ENCODE measurements around the gene MAML2.

Gene MAML2

DNA sequence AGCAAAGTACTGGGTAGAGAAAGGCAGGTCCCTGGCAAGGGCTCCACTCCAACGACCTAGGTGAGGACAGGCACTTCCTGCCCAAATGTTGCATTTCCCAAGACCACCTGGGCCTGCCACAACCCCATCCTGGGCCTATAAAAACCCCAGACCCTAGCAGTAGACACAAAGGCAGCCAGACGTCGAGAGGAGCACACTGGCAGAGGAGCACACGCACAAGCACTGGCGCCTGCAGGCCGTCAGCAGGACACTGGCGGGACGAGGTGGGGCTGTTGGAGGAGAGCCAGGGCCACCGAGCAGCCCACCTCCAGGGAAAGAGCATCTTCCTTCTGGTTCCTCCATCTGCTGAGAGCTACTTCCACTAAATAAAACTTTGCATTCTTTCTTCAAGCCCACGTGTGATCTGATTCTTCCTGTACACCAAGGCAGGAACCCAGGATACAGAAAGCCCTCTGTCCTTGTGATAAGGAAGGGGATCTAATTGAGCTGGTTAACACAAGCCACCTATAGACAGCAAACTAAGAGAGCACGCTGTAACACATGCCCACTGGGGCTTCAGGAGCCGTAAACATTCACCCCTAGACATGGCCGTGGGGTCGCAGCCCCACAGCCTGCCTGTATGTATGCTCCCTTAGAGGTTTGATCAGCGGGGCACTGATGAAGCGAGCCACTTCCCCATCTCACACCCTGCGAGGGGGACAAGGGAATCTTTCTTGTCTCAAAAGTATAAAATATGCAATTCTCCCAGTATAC, 329.4 kb downstream of the MAML2 start:
- H3K4me1 ChIP-seq (ENCODE audit: insufficient read depth, low read length) = peaks cover 31% of the 10 kb centered on the region
- H3K36me3 ChIP-seq (ENCODE audit: insufficient read depth, low read length) = no peaks in the 10 kb centered on the region
- no peak overlapping the region for H2AFZ ChIP-seq (ENCODE audit: low read depth, low read length)
- H3K4me3 ChIP-seq (ENCODE audit: low read length) = peak overlapping the region; percentile 7
- H3K27me3 ChIP-seq (ENCODE audit: insufficient read depth, low read length) = no peaks in the 10 kb centered on the region
- no peaks in the 10 kb centered on the region for H3K9me3 ChIP-seq (ENCODE audit: low read length)

DNA sequence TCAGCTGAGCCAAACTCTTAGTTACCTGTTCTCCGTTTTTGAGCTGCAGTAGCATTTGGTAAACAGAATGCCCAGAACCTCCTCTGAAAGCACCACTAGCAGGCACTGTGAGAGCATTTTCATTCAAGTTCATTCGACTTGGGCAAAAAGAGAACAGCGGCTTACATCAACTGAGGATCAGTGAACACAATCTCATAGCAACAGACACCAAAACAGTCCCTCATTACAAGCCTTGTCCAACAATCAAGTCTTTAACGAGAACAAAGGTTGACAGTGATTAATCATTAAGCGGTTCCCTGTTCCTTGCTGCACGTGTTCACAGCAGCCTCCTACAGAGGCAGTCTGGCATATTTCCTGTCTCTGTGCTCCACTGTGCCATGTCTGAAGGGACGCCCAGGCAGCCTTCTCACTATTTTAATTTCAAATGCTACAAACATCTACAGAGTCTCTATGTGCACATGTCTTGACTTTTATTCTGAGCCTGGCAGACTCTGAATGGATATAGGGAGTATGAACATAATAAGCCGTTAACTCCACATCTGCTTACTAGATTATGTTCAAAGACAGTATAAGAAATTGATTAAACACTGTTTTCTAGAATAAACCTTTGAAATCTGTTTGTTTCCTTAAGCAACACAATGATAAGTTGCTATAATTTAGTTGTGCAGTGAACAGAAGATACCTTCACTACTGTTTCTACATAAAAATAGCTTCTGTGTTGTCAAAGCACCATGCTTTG, 330.7 kb downstream of the MAML2 start:
- H3K36me3 ChIP-seq (ENCODE audit: insufficient read depth, low read length) = no peaks in the 10 kb centered on the region
- peaks cover 31% of the 10 kb centered on the region for H3K4me1 ChIP-seq (ENCODE audit: insufficient read depth, low read length)
- no peak overlapping the region for H2AFZ ChIP-seq (ENCODE audit: low read depth, low read length)
- no peak overlapping the region for H3K4me3 ChIP-seq (ENCODE audit: low read length)
- no peaks in the 10 kb centered on the region for H3K27me3 ChIP-seq (ENCODE audit: insufficient read depth, low read length)
- H3K9me3 ChIP-seq (ENCODE audit: low read length) = no peaks in the 10 kb centered on the region

DNA sequence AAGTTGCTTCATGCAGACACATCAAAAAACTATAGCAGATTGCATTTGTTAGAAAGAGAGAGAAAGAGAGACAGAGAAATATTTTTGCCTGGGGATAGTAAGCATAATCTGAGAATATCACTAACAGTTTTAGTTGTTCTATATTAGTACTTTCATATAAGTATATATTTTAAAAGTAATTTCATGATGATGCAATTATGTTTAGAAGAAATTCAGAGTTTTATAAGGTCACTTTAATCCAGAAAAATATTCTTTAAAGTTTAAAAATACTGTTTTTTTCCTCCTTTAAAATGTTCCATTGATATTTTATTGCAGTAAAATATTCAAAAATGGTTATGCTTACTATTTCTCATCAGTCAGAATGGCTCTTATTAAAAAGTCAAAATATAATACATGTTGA, 332.3 kb downstream of the MAML2 start:
- Histone ChIP-seq H3K27me3 (ENCODE audit: insufficient read depth, low read length) (no peaks in the 10 kb centered on the region), H3K9me3 (ENCODE audit: low read length) (no peaks in the 10 kb centered on the region), H2AFZ (ENCODE audit: low read depth, low read length) (no peak overlapping the region), H3K4me1 (ENCODE audit: insufficient read depth, low read length) (peaks cover 31% of the 10 kb centered on the region), H3K4me3 (ENCODE audit: low read length) (no peak overlapping the region), H3K36me3 (ENCODE audit: insufficient read depth, low read length) (no peaks in the 10 kb centered on the region)

DNA sequence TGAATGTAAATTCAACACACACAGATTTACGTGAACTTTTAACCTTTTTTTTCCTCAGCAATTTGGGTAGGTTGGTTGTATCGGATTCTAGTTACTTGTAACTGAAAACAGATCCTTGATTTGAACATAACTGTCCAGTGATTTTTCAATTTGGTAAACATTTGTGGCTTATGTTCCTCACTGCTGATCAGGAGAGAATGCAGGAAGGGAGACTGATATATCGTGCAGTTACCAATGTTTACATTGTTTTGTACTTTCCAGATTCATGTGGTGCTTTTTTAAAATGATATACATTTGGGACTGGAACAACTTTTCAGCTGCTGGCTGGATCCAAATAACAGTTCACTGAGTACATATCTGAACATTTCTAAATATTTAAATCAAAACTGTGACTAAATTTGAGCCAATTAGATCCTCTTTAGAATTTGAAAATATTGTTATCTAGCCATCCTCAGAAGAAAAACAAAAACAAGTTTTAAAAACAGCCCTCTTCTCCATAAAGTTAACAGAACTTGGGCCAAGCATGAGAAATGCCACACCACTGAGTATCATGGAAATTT, 334.8 kb downstream of the MAML2 start:
- Histone ChIP-seq H3K9me3 (ENCODE audit: low read length) (peaks cover 2% of the 10 kb centered on the region), H3K27me3 (ENCODE audit: insufficient read depth, low read length) (no peaks in the 10 kb centered on the region), H3K4me1 (ENCODE audit: insufficient read depth, low read length) (peaks cover 16% of the 10 kb centered on the region), H2AFZ (ENCODE audit: low read depth, low read length) (no peak overlapping the region), H3K4me3 (ENCODE audit: low read length) (no peak overlapping the region), H3K36me3 (ENCODE audit: insufficient read depth, low read length) (no peaks in the 10 kb centered on the region)

DNA sequence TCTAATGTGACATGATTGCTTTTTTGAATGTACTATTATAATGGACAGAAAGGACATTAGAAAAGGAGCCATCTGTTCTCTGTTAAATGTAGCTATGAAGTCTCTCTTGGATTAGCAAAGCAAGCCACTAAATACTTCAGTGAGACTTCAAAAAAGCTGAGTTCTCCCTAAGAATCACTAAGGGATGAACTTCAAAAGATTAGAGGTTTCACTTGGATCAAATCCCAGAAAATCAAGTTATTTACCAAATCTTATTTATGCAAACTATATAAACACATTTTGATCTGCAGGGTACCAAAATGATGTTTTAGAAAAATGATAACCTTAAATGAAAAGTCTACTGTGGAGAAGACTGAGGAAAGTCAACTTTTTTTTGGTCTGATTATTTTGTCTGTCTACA, 337.0 kb downstream of the MAML2 start:
- Histone ChIP-seq H3K36me3 (ENCODE audit: insufficient read depth, low read length) (no peaks in the 10 kb centered on the region), H3K4me3 (ENCODE audit: low read length) (no peak overlapping the region), H3K4me1 (ENCODE audit: insufficient read depth, low read length) (no peaks in the 10 kb centered on the region), H3K27me3 (ENCODE audit: insufficient read depth, low read length) (no peaks in the 10 kb centered on the region), H2AFZ (ENCODE audit: low read depth, low read length) (no peak overlapping the region), H3K9me3 (ENCODE audit: low read length) (peaks cover 2% of the 10 kb centered on the region)

DNA sequence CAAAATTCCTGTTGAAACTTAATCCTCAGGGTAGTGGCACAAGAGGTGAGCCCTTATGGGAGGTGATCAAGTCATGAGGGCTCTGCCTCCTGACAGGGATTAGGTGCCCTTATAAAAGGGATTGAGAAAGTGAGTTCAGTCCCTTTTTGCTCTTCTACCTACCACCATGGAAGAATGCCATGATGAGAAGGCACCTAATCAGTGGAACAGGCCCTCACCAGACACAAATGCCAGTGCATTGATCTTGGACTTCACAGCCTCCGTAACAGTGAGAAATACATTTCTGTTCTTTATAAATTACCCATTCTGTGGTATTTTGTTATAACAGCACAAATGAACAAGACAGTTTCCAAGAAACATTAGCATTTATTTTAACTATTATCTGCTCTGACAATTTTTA, 338.1 kb downstream of the MAML2 start:
- peaks cover 5% of the 10 kb centered on the region for H3K4me1 ChIP-seq (ENCODE audit: insufficient read depth, low read length)
- H2AFZ ChIP-seq (ENCODE audit: low read depth, low read length) = no peak overlapping the region
- H3K27me3 ChIP-seq (ENCODE audit: insufficient read depth, low read length) = no peaks in the 10 kb centered on the region
- no peaks in the 10 kb centered on the region for H3K36me3 ChIP-seq (ENCODE audit: insufficient read depth, low read length)
- peaks cover 2% of the 10 kb centered on the region for H3K9me3 ChIP-seq (ENCODE audit: low read length)
- H3K4me3 ChIP-seq (ENCODE audit: low read length) = no peak overlapping the region

DNA sequence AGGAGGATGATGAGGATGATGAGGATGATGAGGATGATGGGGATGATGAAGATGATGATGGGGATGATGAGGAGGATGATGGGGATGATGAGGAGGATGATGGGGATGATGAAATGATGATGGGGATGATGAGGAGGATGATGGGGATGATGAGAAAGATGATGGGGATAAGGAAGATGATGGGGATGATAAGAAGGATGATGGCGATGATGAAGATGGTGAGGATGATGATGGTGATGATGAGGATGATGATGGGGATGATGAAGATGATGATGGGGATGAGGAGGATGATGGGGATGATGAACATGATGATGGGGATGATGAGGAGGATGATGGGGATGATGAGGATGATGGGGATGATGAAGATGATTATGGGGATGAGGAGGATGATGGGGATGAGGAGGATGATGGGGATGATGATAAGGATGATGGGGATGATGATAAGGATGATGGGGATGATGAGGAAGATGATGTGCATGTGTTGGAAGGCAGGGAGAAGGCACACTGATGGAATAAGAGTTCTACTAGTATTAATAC, 340.2 kb downstream of the MAML2 start:
- Histone ChIP-seq H3K4me1 (ENCODE audit: insufficient read depth, low read length) (peaks cover 8% of the 10 kb centered on the region), H3K36me3 (ENCODE audit: insufficient read depth, low read length) (no peaks in the 10 kb centered on the region), H3K9me3 (ENCODE audit: low read length) (peaks cover 2% of the 10 kb centered on the region), H3K4me3 (ENCODE audit: low read length) (no peak overlapping the region), H2AFZ (ENCODE audit: low read depth, low read length) (no peak overlapping the region), H3K27me3 (ENCODE audit: insufficient read depth, low read length) (no peaks in the 10 kb centered on the region)

DNA sequence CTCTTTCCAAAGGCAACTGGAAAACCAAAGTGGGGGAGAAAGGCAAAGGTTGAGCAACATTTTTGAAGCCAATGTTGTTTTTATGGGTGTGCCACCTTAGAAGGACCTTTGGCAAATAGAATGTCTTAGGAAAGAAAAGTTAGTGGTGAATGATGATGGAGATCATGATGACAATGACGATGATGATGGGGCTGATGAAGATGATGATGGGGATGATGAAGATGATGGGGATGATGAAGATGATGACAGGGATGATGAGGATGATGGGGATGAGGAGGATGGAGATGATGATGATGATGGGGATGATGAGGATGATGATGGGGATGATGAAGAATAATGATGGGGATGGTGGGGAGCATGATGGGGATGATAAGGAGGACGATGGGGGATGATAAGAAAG, 340.7 kb downstream of the MAML2 start:
- Histone ChIP-seq H3K9me3 (ENCODE audit: low read length) (peaks cover 2% of the 10 kb centered on the region), H3K4me1 (ENCODE audit: insufficient read depth, low read length) (peaks cover 8% of the 10 kb centered on the region), H3K4me3 (ENCODE audit: low read length) (no peak overlapping the region), H3K36me3 (ENCODE audit: insufficient read depth, low read length) (no peaks in the 10 kb centered on the region), H3K27me3 (ENCODE audit: insufficient read depth, low read length) (no peaks in the 10 kb centered on the region), H2AFZ (ENCODE audit: low read depth, low read length) (no peak overlapping the region)

DNA sequence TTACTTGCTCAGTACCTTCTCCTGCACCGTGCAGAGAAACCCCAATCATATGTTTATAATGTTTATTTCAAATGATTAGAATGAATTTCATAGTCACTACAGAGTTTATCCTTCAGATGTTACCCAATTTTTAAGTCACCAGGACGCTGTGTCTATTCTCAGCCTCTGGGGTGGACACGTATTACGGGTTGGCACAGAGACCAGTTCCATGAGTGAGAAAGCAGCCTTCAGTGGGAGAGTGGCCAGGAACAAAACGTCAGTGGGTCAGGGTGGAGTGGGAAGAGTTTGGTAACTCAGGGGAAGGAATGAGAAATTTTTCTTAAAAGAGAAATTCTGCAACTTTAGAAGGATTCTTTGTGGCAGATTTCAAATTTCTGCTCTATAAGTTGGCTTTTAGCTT, 342.0 kb downstream of the MAML2 start:
- Histone ChIP-seq H3K4me3 (ENCODE audit: low read length) (no peak overlapping the region), H3K4me1 (ENCODE audit: insufficient read depth, low read length) (peaks cover 8% of the 10 kb centered on the region), H2AFZ (ENCODE audit: low read depth, low read length) (no peak overlapping the region), H3K9me3 (ENCODE audit: low read length) (peaks cover 2% of the 10 kb centered on the region), H3K27me3 (ENCODE audit: insufficient read depth, low read length) (no peaks in the 10 kb centered on the region), H3K36me3 (ENCODE audit: insufficient read depth, low read length) (no peaks in the 10 kb centered on the region)

DNA sequence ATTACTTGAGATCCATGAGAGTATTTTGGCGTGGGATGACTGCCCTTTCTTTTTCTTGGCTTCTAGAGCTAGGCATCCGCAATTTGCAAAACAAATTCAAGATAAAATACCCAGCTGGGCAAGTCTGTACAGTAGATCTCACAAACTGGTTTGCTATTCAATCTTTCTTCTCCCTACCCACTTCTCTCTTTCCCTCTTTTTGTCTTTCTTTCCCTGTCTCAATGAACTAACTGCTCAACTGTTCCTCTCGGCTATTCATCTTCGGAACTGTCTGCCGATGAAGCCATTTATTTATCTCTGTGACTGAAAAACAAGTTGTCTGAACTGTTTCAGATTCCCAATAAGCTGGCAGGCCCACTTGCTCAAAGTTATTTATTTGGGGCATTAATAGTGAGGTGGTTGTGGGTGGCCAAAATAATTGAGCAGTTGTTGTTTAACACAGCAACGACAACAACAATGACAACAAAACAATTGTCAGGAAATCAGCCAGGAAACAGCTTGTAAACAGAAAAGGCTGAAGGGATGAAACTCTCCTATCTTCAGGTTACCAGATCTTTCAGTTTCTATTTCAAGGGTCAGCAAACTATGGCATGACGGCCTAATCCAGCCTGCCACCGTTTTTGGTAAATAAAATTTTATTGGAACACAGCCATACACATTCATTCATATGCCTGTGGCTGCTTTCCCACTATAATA, 343.1 kb downstream of the MAML2 start:
- Histone ChIP-seq H3K4me1 (ENCODE audit: insufficient read depth, low read length) (peaks cover 8% of the 10 kb centered on the region), H3K36me3 (ENCODE audit: insufficient read depth, low read length) (no peaks in the 10 kb centered on the region), H3K27me3 (ENCODE audit: insufficient read depth, low read length) (no peaks in the 10 kb centered on the region), H3K9me3 (ENCODE audit: low read length) (peaks cover 2% of the 10 kb centered on the region), H2AFZ (ENCODE audit: low read depth, low read length) (no peak overlapping the region), H3K4me3 (ENCODE audit: low read length) (no peak overlapping the region)

DNA sequence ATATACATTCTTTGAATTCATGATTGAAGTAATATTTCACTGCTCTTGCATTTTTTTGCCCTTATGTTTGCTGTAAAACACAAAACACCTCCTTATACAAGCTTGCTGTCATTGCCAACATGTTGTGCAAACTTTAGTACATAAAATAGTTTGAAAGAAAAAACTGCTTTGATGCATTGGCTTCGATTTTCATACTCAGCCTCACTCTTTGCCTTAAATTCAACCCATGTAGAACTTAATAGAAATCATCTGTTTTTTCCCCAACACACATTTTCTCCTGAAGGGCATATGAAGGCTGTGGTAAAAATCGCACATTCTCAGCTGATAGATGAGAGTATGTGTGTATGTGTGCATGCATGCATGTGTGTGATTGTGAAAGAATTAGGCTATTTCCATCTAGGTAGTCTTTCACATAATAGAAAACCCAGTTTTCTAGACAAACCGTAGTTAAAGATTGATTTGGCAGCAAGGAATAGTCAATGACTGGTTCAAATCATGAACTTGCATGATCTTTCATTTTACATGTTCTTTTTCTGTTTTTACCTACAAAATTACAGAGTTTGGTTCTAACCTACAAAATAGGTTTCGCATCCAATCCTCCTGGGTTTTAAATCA, 346.3 kb downstream of the MAML2 start:
- Histone ChIP-seq H3K27me3 (ENCODE audit: insufficient read depth, low read length) (no peaks in the 10 kb centered on the region), H3K4me1 (ENCODE audit: insufficient read depth, low read length) (peaks cover 8% of the 10 kb centered on the region), H2AFZ (ENCODE audit: low read depth, low read length) (no peak overlapping the region), H3K9me3 (ENCODE audit: low read length) (no peaks in the 10 kb centered on the region), H3K36me3 (ENCODE audit: insufficient read depth, low read length) (no peaks in the 10 kb centered on the region), H3K4me3 (ENCODE audit: low read length) (no peak overlapping the region)

DNA sequence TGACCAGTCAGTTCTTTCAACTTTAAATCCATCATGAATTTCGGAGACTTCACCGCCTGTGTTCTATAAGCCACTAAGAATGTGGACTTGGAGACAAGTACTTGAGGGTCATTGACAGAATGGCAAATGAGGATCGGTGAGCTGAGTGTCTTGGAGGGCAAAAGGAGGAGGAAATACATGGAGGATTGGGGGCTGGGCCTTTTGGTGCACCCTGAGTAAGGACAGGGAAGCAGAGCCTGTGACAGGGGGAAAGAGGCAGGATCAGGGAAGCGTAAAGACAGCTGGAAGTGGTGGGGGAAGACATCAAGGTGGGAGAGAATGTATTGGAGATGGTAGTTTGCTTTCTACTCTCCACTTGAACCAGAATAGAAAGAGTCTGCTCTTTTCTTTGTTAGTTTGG, 348.7 kb downstream of the MAML2 start:
- Histone ChIP-seq H3K4me3 (ENCODE audit: low read length) (no peak overlapping the region), H3K27me3 (ENCODE audit: insufficient read depth, low read length) (no peaks in the 10 kb centered on the region), H3K9me3 (ENCODE audit: low read length) (no peaks in the 10 kb centered on the region), H3K36me3 (ENCODE audit: insufficient read depth, low read length) (no peaks in the 10 kb centered on the region), H3K4me1 (ENCODE audit: insufficient read depth, low read length) (peaks cover 15% of the 10 kb centered on the region), H2AFZ (ENCODE audit: low read depth, low read length) (no peak overlapping the region)

Data from neuron (in vitro differentiated cells).